Measurements from ENCODE around the gene RPL13A.
A peak's percentile ranks its signal among the peaks of the same experiment; 100 is the strongest.

Gene RPL13A

GRCh38 chr19:49445997-49446396 lies 41.4 kb upstream of the RPL13A start:
- H3K4me1 ChIP-seq (ENCODE audit: control insufficient read depth, insufficient read depth, low read length): peaks cover 8% of the 10 kb centered on the region
- H3K4me3 ChIP-seq (ENCODE audit: low read depth, low read length): no peak overlapping the region
- peaks cover 4% of the 10 kb centered on the region for H3K27me3 ChIP-seq (ENCODE audit: control insufficient read depth, insufficient read depth, low read length)
- H3K9me3 ChIP-seq (ENCODE audit: control insufficient read depth, insufficient read depth, low read length): no peaks in the 10 kb centered on the region
- H3K36me3 ChIP-seq (ENCODE audit: control insufficient read depth, insufficient read depth, low read length): peaks cover 20% of the 10 kb centered on the region
- H3K9ac ChIP-seq (ENCODE audit: low read depth, low read length): no peak overlapping the region

- H3K9me3 ChIP-seq (ENCODE audit: control insufficient read depth, insufficient read depth, low read length): no peaks in the 10 kb centered on the region
Measured at GRCh38 chr19:49447485-49448431, 39.6 kb upstream of the RPL13A start.

GRCh38 chr19:49448432-49448786 lies 39.0 kb upstream of the RPL13A start:
- Histone ChIP-seq H3K9ac (ENCODE audit: low read depth, low read length) (no peak overlapping the region), H3K27me3 (ENCODE audit: control insufficient read depth, insufficient read depth, low read length) (no peaks in the 10 kb centered on the region), H3K4me1 (ENCODE audit: control insufficient read depth, insufficient read depth, low read length) (peaks cover 8% of the 10 kb centered on the region), H3K9me3 (ENCODE audit: control insufficient read depth, insufficient read depth, low read length) (no peaks in the 10 kb centered on the region), H3K36me3 (ENCODE audit: control insufficient read depth, insufficient read depth, low read length) (peaks cover 20% of the 10 kb centered on the region), H3K4me3 (ENCODE audit: low read depth, low read length) (no peak overlapping the region)

More at GRCh38 chr19:49447485-49448431, 39.6 kb upstream of the RPL13A start:
- Histone ChIP-seq H3K9ac (ENCODE audit: low read depth, low read length) (no peak overlapping the region), H3K27me3 (ENCODE audit: control insufficient read depth, insufficient read depth, low read length) (no peaks in the 10 kb centered on the region), H3K36me3 (ENCODE audit: control insufficient read depth, insufficient read depth, low read length) (peaks cover 20% of the 10 kb centered on the region), H3K4me1 (ENCODE audit: control insufficient read depth, insufficient read depth, low read length) (peaks cover 8% of the 10 kb centered on the region), H3K4me3 (ENCODE audit: low read depth, low read length) (peak overlapping the region; percentile 13)

- Histone ChIP-seq H3K9ac (ENCODE audit: low read depth, low read length) (no peak overlapping the region), H3K4me3 (ENCODE audit: low read depth, low read length) (peak overlapping the region; percentile 84), H3K9me3 (ENCODE audit: control insufficient read depth, insufficient read depth, low read length) (no peaks in the 10 kb centered on the region), H3K27me3 (ENCODE audit: control insufficient read depth, insufficient read depth, low read length) (no peaks in the 10 kb centered on the region), H3K36me3 (ENCODE audit: control insufficient read depth, insufficient read depth, low read length) (peaks cover 20% of the 10 kb centered on the region), H3K4me1 (ENCODE audit: control insufficient read depth, insufficient read depth, low read length) (peaks cover 8% of the 10 kb centered on the region)
Measured at GRCh38 chr19:49450405-49450804, 37.0 kb upstream of the RPL13A start.

GRCh38 chr19:49451430-49452181 lies 35.8 kb upstream of the RPL13A start, which contains the start of gene PIH1D1:
Gene PIH1D1, minus strand, starts transcription at chr19:49451814. Its CDS starts 240 bp downstream, at chr19:49451574.
- Histone ChIP-seq H3K9ac (ENCODE audit: low read depth, low read length) (peak within 1 kb of the TSS; percentile 77), H3K36me3 (ENCODE audit: control insufficient read depth, insufficient read depth, low read length) (peaks cover 17% of the 10 kb centered on the region), H3K4me3 (ENCODE audit: low read depth, low read length) (peak within 1 kb of the TSS; percentile 96), H3K27me3 (ENCODE audit: control insufficient read depth, insufficient read depth, low read length) (no peaks in the 10 kb centered on the region), H3K4me1 (ENCODE audit: control insufficient read depth, insufficient read depth, low read length) (peaks cover 8% of the 10 kb centered on the region), H3K9me3 (ENCODE audit: control insufficient read depth, insufficient read depth, low read length) (no peaks in the 10 kb centered on the region)

- H3K9ac ChIP-seq (ENCODE audit: low read depth, low read length): peak within 1 kb of the TSS; percentile 100
Measured at GRCh38 chr19:49453013-49453756, 34.2 kb upstream of the RPL13A start, which contains the start of gene ALDH16A1. Gene ALDH16A1, plus strand, starts transcription at chr19:49453225. Its CDS starts 107 bp downstream, at chr19:49453332.

GRCh38 chr19:49453757-49454240 lies 33.6 kb upstream of the RPL13A start:
- peak overlapping the region; percentile 96 for H3K4me3 ChIP-seq (ENCODE audit: low read depth, low read length)
- H3K4me1 ChIP-seq (ENCODE audit: control insufficient read depth, insufficient read depth, low read length): peaks cover 5% of the 10 kb centered on the region
- peak overlapping the region; percentile 100 for H3K9ac ChIP-seq (ENCODE audit: low read depth, low read length)
- H3K27me3 ChIP-seq (ENCODE audit: control insufficient read depth, insufficient read depth, low read length): no peaks in the 10 kb centered on the region
- H3K36me3 ChIP-seq (ENCODE audit: control insufficient read depth, insufficient read depth, low read length): peaks cover 11% of the 10 kb centered on the region
- no peaks in the 10 kb centered on the region for H3K9me3 ChIP-seq (ENCODE audit: control insufficient read depth, insufficient read depth, low read length)

More at GRCh38 chr19:49453013-49453756, 34.2 kb upstream of the RPL13A start, which contains the start of gene ALDH16A1:
- Histone ChIP-seq H3K36me3 (ENCODE audit: control insufficient read depth, insufficient read depth, low read length) (peaks cover 11% of the 10 kb centered on the region), H3K9me3 (ENCODE audit: control insufficient read depth, insufficient read depth, low read length) (no peaks in the 10 kb centered on the region), H3K27me3 (ENCODE audit: control insufficient read depth, insufficient read depth, low read length) (no peaks in the 10 kb centered on the region), H3K4me1 (ENCODE audit: control insufficient read depth, insufficient read depth, low read length) (peaks cover 5% of the 10 kb centered on the region), H3K4me3 (ENCODE audit: low read depth, low read length) (peak within 1 kb of the TSS; percentile 96)

- Histone ChIP-seq H3K27me3 (ENCODE audit: control insufficient read depth, insufficient read depth, low read length) (no peaks in the 10 kb centered on the region), H3K4me3 (ENCODE audit: low read depth, low read length) (no peak overlapping the region), H3K9me3 (ENCODE audit: control insufficient read depth, insufficient read depth, low read length) (no peaks in the 10 kb centered on the region), H3K36me3 (ENCODE audit: control insufficient read depth, insufficient read depth, low read length) (peaks cover 6% of the 10 kb centered on the region), H3K9ac (ENCODE audit: low read depth, low read length) (no peak overlapping the region), H3K4me1 (ENCODE audit: control insufficient read depth, insufficient read depth, low read length) (no peaks in the 10 kb centered on the region)
Measured at GRCh38 chr19:49455773-49456172, 31.6 kb upstream of the RPL13A start.

- Histone ChIP-seq H3K27me3 (ENCODE audit: control insufficient read depth, insufficient read depth, low read length) (no peaks in the 10 kb centered on the region), H3K9ac (ENCODE audit: low read depth, low read length) (no peak overlapping the region), H3K36me3 (ENCODE audit: control insufficient read depth, insufficient read depth, low read length) (peaks cover 6% of the 10 kb centered on the region), H3K4me3 (ENCODE audit: low read depth, low read length) (no peak overlapping the region), H3K9me3 (ENCODE audit: control insufficient read depth, insufficient read depth, low read length) (no peaks in the 10 kb centered on the region), H3K4me1 (ENCODE audit: control insufficient read depth, insufficient read depth, low read length) (no peaks in the 10 kb centered on the region)
Measured at GRCh38 chr19:49456326-49456725, 31.1 kb upstream of the RPL13A start.

- Histone ChIP-seq H3K4me3 (ENCODE audit: low read depth, low read length) (no peak overlapping the region), H3K36me3 (ENCODE audit: control insufficient read depth, insufficient read depth, low read length) (peaks cover 6% of the 10 kb centered on the region), H3K9ac (ENCODE audit: low read depth, low read length) (no peak overlapping the region), H3K4me1 (ENCODE audit: control insufficient read depth, insufficient read depth, low read length) (no peaks in the 10 kb centered on the region), H3K9me3 (ENCODE audit: control insufficient read depth, insufficient read depth, low read length) (no peaks in the 10 kb centered on the region), H3K27me3 (ENCODE audit: control insufficient read depth, insufficient read depth, low read length) (no peaks in the 10 kb centered on the region)
Measured at GRCh38 chr19:49458567-49458903, 28.9 kb upstream of the RPL13A start.

- H3K4me3 ChIP-seq (ENCODE audit: low read depth, low read length): no peak overlapping the region
- H3K4me1 ChIP-seq (ENCODE audit: control insufficient read depth, insufficient read depth, low read length): no peaks in the 10 kb centered on the region
- H3K27me3 ChIP-seq (ENCODE audit: control insufficient read depth, insufficient read depth, low read length): no peaks in the 10 kb centered on the region
- H3K9me3 ChIP-seq (ENCODE audit: control insufficient read depth, insufficient read depth, low read length): no peaks in the 10 kb centered on the region
- H3K36me3 ChIP-seq (ENCODE audit: control insufficient read depth, insufficient read depth, low read length): peaks cover 11% of the 10 kb centered on the region
- no peak overlapping the region for H3K9ac ChIP-seq (ENCODE audit: low read depth, low read length)
Measured at GRCh38 chr19:49459388-49459787, 28.0 kb upstream of the RPL13A start.
